ENCODE measurements around the gene TNFSF11.

TNFSF11 gene

GRCh38 chr13:42612021-42612765, 38.2 kb downstream of the TNFSF11 start:
- DNase-seq (ENCODE audit: low spot score) = no peak

DNA sequence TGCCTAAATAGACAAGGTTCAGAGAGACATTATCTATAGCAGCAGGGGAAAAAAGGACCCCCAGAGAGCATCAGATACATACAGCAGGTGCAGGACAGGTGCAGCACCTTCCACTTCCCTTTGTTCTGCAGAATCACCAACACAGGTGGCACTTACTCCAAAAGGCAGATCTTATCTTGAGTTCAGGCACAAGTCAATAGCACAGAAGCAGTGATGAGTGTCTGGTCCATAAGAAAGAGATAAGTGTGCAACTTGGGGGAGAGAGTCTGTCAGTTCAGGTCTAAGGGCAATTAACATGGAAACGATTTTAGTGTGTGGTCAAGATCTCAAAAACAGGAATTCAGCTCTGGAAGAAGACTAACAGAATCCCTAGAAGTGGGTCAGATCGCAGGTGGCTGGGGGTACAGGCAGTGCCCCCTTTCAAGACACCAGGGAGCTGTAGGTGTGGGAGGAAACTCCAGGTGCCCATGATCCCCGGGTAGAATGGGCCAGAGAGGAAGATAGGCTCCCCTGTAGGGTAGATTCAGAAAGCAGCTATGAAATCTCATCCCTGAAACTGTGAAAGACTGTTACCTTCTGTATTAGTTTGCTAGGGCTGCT, 40.6 kb downstream of the TNFSF11 start:
- DNase-seq (ENCODE audit: low spot score) = no peak

- no peak for DNase-seq (ENCODE audit: low spot score)
Observed at GRCh38 chr13:42615691-42616090, 41.7 kb downstream of the TNFSF11 start.

GRCh38 chr13:42617221-42617620, 43.3 kb downstream of the TNFSF11 start:
- DNase-seq (ENCODE audit: low spot score) = no peak

GRCh38 chr13:42623916-42624315, 50.0 kb downstream of the TNFSF11 start:
- DNase-seq (ENCODE audit: low spot score) = no peak

- DNase-seq (ENCODE audit: low spot score) = no peak
Observed at GRCh38 chr13:42625611-42626010, 51.7 kb downstream of the TNFSF11 start.

- no peak for DNase-seq (ENCODE audit: low spot score)
Observed at GRCh38 chr13:42626176-42626860, 52.4 kb downstream of the TNFSF11 start.

- DNase-seq (ENCODE audit: low spot score) = no peak
Observed at GRCh38 chr13:42628666-42629065, 54.7 kb downstream of the TNFSF11 start.

DNA sequence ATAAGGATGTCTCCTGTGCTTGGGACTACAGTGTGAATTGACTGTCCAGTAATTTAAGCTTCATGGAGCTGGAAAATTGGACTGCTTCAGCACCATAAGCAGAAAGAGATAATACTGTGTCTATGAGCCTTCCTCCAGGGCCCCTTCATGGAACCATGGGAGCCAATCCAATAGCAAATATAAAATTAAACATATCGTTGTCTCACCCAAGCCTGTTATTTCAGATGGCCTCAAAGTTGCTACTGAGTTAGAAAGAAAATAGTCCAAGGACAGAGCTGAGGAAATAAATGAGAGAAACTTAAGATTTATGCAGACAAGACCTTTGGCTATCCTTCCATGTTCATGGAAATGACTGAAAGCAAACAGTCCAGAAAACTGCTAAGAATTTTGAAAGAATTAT, 57.2 kb downstream of the TNFSF11 start:
- DNase-seq (ENCODE audit: low spot score) = no peak

GRCh38 chr13:42633495-42633894, 59.5 kb downstream of the TNFSF11 start:
- DNase-seq (ENCODE audit: low spot score) = no peak

- no peak for DNase-seq (ENCODE audit: low spot score)
Observed at GRCh38 chr13:42638101-42638500, 64.1 kb downstream of the TNFSF11 start.

DNA sequence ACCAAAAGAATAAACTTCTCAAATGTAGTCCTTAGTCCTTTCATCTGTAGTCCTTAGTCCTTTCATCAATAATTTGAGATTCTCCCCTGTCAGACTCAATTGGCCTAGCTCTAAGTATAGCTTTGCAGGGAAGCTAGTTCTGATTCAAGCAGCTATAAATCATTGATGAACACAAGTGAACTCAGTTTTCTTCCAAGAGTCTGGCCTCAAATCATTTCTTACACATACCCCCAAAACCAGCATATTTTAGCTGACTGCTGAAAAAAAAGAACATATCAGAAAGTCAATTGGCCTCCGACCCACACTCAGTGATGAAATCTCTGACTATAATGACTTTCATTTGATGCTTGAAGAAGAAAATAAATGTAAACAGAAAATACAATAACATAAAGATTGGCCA, 64.9 kb downstream of the TNFSF11 start:
- no peak for DNase-seq (ENCODE audit: low spot score)

- DNase-seq (ENCODE audit: low spot score) = no peak
Observed at GRCh38 chr13:42643076-42643475, 69.1 kb downstream of the TNFSF11 start.

GRCh38 chr13:42644841-42645240, 70.9 kb downstream of the TNFSF11 start:
- DNase-seq (ENCODE audit: low spot score) = no peak

- no peak for DNase-seq (ENCODE audit: low spot score)
Observed at GRCh38 chr13:42645717-42646116, 71.8 kb downstream of the TNFSF11 start.

DNA sequence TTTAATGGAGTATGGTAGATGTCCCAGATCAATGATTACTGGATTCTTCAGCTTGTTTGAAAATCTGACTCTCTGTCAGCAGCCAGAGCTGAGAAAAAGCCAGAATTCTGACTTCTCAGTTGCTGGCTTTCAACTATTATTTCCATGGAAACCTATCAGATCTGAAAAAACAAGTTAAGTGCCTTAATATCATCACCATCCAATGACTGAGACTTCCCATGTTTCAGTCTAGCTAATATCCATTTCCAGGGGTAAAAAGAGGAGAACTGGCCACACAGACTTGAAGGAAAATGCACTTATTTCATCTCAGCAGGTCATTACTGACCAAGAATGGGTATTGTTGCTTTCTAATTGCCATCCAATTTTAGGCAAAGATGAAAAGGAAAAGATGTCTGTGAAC, 75.2 kb downstream of the TNFSF11 start:
- DNase-seq (ENCODE audit: low spot score) = no peak

- no peak for DNase-seq (ENCODE audit: low spot score)
Observed at GRCh38 chr13:42649831-42650230, 75.9 kb downstream of the TNFSF11 start.

GRCh38 chr13:42650506-42650905, 76.6 kb downstream of the TNFSF11 start:
- no peak for DNase-seq (ENCODE audit: low spot score)

DNA sequence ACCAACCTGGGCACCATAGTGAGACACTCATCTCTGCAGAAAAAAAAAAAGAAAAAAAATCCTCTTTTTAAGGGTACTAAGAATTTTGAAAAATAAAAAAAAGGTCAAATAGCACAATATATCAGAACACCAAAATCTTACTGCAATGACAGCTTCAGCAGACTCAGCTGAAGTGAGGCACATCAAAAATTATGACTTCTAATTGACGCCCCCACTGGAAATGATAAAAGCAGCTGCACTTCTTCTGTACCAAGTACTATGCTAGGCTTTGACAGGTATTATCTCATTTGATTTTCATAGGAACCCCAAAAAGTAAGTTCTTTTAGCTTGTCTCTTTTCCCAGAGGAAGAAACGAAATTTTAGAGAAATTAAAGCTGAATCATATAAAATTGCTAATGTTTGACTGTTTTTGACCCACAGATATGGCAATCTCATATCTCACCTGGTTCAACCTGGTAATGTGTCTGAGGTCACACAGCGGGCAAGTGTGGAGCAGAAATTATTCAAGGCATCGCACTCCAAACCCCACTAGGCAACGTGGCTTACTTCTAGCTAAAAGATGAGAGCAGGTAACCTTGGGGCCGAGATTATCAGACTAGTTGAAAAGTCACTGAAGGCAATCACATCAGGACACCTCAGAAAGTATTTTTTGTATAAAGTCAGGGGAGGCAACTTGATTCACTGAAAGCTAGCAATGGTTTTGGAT, 78.1 kb downstream of the TNFSF11 start:
- DNase-seq (ENCODE audit: low spot score) = no peak

- no peak for DNase-seq (ENCODE audit: low spot score)
Observed at GRCh38 chr13:42652642-42653415, 78.9 kb downstream of the TNFSF11 start.

DNA sequence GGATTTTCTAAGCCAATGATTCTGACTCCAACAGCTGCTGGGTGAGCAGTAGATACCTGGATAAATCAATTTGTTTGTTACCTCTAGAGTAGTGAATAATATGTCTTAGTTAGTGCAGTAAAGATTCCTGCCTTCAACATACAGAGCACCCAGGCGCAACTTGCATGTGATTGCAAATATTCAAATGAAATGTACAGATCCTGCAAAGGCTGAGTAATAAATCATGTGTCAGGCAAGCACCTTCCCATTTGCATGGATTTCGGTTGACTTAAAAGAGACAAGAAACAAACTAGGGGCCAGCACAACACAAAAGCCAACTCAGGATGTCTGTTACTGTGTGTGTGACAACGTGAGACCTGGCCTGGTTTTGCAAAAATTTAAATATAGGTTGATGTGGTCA, 79.7 kb downstream of the TNFSF11 start:
- DNase-seq (ENCODE audit: low spot score) = no peak

GRCh38 chr13:42654212-42654611, 80.3 kb downstream of the TNFSF11 start:
- DNase-seq (ENCODE audit: low spot score) = no peak

All from hematopoietic multipotent progenitor cell treated with erythropoietin and hydrocortisone succinate and interleukin-3 and kit ligand, for 15 days (in vitro differentiated cells).